Heart left ventricle (tissue), 16 donors: Measurements from ENCODE around the gene CNTN4. TPM values are rescaled to one million over a fixed set of nuclear protein-coding genes. Genes with fewer than 3 reads are reported as not detected.

Experiments used
- ATAC-seq, 4 donors: fragments of 200-7000 bp; cut with Tn5 transposase; one replicate each; pipeline ENCODE4 v1.9.1; 2020 to 2022; ENCODE audit warnings: moderate library complexity in 4 of 4, mild to moderate bottlenecking in 3 of 4, moderate number of reproducible peaks in 1 of 4
- DNase-seq, 5 donors: peaks; one replicate each; pipeline ENCODE4 v3.0.0-alpha.2; 2020
- H3K27ac ChIP-seq, 12 donors: fragments of 200-600 bp; sonication (generic) in 4 of 12; one replicate each; pipeline versions ENCODE4 v1.5.0 to v1.8.0; 2016 to 2022; ENCODE audit warnings: mild to moderate bottlenecking in 2 of 12
- H3K27me3 ChIP-seq, 9 donors: fragments of 200-600 bp; sonication (generic) in 2 of 9; one replicate each; pipeline versions ENCODE4 v1.5.1 to v1.8.0; 2016 to 2022; ENCODE audit warnings: mild to moderate bottlenecking in 3 of 9
- H3K36me3 ChIP-seq, 9 donors: fragments of 200-600 bp; sonication (generic) in 2 of 9; one replicate each; pipeline versions ENCODE4 v1.5.0 to v1.8.0; 2018 to 2022; ENCODE audit warnings: mild to moderate bottlenecking in 2 of 9
- H3K4me1 ChIP-seq, 12 donors: fragments of 200-600 bp; sonication (generic) in 4 of 12; one replicate each; pipeline versions ENCODE4 v1.5.0 to v1.8.0; 2016 to 2022; ENCODE audit warnings: mild to moderate bottlenecking in 3 of 12
- H3K4me3 ChIP-seq, 12 donors: fragments of 200-600 bp; sonication (generic) in 4 of 12; one replicate each; pipeline versions ENCODE4 v1.5.0 to v1.8.0; 2017 to 2022; ENCODE audit warnings: mild to moderate bottlenecking in 9 of 12, moderate library complexity in 4 of 12
- H3K9me3 ChIP-seq, 12 donors: fragments of 200-600 bp; sonication (generic) in 4 of 12; one replicate each; pipeline versions ENCODE4 v1.5.0 to v1.8.0; 2016 to 2022; ENCODE audit warnings: mild to moderate bottlenecking in 1 of 12
- POLR2A ChIP-seq, 2 donors: fragments of 450-650 bp; IDR thresholded peaks; one replicate each; pipeline ENCODE4 v1.6.1; 2017; ENCODE audit warnings: antibody characterized with exemption in 2 of 2, mild to moderate bottlenecking in 2 of 2, moderate library complexity in 2 of 2
- WGBS, 4 donors: extraction: QIAGEN DNeasy Blood & Tissue Kit in 2 of 4; methylation state at CpG; one replicate each; pipeline versions ENCODE4 v1.1.5 to v1.1.7; 2013 to 2018; 5-methylcytosine and 5-hydroxymethylcytosine counted together
- intact Hi-C, 10 donors: fragments of 100-400 bp; cut with DNase I; formaldehyde crosslinking; loops; one replicate each; pipeline versions ENCODE4 v1.11.1 to v1.14.2; 2022
- polyA plus RNA-seq, 2 donors: library from polyadenylated mRNA; stranded (reverse); fragments of 200-250 nt; gene quantifications; one replicate each; pipeline ENCODE4 v1.2.3, GENCODE V29; 2013
- total RNA-seq, 9 donors: library from RNA; depleted of rRNA in 2 of 9; stranded (reverse); fragments of >200 nt in 2 of 9; fragmentation: NEBNext Ultra II Directional in 3 of 9; extraction: Animal tissue kit (Norgen Biotek cat#: 25700) in 3 of 9; gene quantifications; one replicate each; pipeline versions ENCODE4 v1.1.0 to v1.2.4, GENCODE V29; 2016 to 2023
- TF ChIP-seq, protein P1 (sequence below), 12 donors: fragments of 200-600 bp; sonication (generic) in 4 of 12; IDR thresholded peaks; one replicate each; pipeline versions ENCODE4 v1.5.0 to v1.8.0; 2018 to 2022; ENCODE audit warnings: antibody characterized with exemption in 12 of 12, mild to moderate bottlenecking in 5 of 12
- donor health status: ischemic (EF 13 %, LVEDD 7.1; RV severe dilation, severe dysfunction).
- donor health status: healthy with polysubstance abuse.
- donor health status: DM: no; HTN: yes; CAD: no.
- donor health status: DM: no; HTN: no; CAD: no.
- donor health status: ischemic (EF 25% LVEDD 6.9; RV normal size, moderate dysfunction).
- donor health status: ischemic (EF 25% LVEDD 5.7; RV mildly dilated, moderate dysfunction).
- donor health status: healthy.
- donor health status: DM: yes; HTN: yes; CAD: no.
- donor health status: ischemic (EF 35%, LVEDD 5.7; RV mildly dilated, moderate dysfunction).
- donor health status: nonischemic (EF 11% LVEDD 7.7; RV severe dilation, severe dysfunction).
- donor health status: DM: yes; HTN: yes; CAD: no.
- donor health status: PGD.
- donor health status: ischemic (EF 29% LVEDD 5.4; RV normal size, mild dysfunction).
- donor health status: nonischemic (EF 23%, LVEDD 6.1; RV moderate dilation, normal function).

The CNTN4 gene
- total and polyA plus RNA-seq, 11 donors, result 0.30 to 6.7 (median 1.2) TPM

DNA sequence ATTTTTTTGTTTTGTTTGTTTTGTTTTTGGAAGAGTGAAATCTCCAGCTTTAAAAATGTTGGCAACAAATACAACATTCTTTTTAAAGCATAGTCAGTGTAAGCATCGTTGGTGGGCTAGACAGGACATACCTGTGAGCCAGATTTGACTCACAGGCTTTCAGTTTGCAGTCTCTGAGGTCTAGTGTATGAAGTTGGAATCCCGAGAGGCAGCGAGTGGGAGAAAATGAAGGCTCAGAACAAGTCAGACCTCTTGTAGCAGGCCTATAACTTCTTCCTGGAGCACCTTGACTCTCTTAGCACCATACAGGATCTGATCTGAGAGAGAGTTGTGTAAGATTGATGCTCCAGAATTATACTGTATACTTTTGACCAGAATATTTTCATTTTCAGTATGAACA, 60.2 kb downstream of the CNTN4 start:
- no peak overlapping the region for H3K4me3 ChIP-seq
- intact Hi-C loops, result no loop called here
- H3K36me3 ChIP-seq, result no peaks in the 10 kb centered on the region
- TF ChIP-seq, protein P1, sequence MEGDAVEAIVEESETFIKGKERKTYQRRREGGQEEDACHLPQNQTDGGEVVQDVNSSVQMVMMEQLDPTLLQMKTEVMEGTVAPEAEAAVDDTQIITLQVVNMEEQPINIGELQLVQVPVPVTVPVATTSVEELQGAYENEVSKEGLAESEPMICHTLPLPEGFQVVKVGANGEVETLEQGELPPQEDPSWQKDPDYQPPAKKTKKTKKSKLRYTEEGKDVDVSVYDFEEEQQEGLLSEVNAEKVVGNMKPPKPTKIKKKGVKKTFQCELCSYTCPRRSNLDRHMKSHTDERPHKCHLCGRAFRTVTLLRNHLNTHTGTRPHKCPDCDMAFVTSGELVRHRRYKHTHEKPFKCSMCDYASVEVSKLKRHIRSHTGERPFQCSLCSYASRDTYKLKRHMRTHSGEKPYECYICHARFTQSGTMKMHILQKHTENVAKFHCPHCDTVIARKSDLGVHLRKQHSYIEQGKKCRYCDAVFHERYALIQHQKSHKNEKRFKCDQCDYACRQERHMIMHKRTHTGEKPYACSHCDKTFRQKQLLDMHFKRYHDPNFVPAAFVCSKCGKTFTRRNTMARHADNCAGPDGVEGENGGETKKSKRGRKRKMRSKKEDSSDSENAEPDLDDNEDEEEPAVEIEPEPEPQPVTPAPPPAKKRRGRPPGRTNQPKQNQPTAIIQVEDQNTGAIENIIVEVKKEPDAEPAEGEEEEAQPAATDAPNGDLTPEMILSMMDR (IDR thresholded peaks at IDR 0.05), result no peak
- TF ChIP-seq POLR2A (IDR thresholded peaks at IDR 0.05), result no peak
- H3K9me3 ChIP-seq, result no peaks in the 10 kb centered on the region
- 64 to 68% (median 66%) methylated on average over 3 of the region's 3 CpGs for WGBS, 4 donors
- H3K27ac ChIP-seq, result no peak overlapping the region
- H3K4me1 ChIP-seq, result no peaks in the 10 kb centered on the region
- ATAC-seq (no peak), DNase-seq (no peak)
- H3K27me3 ChIP-seq, result peaks cover 0 to 5% (median 0%) of the 10 kb centered on the region in 9 donors

DNA sequence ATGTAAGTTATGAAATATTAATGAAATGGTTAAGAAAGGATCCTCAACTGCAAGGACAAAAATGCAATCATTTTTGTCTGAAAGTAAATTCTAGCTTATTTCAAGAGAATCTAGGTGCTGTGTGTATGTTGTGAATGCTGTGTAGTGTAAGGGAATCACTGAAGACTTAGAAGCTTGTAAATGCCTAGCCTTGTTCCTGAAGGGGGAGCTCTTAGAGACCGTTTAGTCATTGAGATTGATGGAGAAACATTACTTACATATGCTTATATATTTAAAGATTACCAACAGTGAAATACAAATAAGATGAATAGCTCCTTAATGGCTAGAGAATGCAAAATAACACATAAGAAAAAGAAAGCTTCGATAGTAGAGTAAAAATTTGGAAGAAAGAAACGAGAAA, 67.9 kb downstream of the CNTN4 start:
- intact Hi-C loops, result no loop called here

DNA sequence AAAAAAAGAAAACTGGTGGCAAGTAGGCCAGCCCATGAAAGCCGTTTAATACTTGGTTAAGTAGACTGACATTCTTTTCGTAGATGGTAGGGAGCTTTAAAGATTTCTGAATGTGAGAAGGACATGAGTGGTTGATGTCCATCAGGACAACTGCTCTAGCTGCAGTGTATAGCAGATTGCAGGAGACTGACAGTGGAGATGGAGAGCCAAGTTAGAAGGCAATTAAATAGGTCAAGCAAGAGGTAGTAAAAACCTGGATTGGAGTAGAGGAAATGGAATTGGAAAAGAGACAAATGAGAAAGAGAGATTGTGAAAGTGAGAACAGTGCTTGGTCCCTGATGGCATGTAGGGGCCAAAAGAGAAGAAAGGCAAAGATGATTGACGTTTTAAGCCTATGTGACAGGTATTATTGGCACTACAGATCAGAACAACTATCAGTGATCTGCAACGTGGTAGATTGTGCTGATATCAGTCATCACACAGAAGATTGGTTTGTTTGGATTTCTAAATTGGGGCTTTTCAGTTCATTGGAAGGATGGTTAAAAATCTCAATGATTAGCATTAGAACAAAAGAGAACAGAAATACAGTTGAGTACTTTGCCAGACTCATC, 74.0 kb downstream of the CNTN4 start:
- TF ChIP-seq, protein P1 (IDR thresholded peaks at IDR 0.05), result no peak
- TF ChIP-seq POLR2A (IDR thresholded peaks at IDR 0.05), result no peak
- no peaks in the 10 kb centered on the region for H3K27me3 ChIP-seq
- no peak overlapping the region for H3K4me3 ChIP-seq
- WGBS, 4 donors, result 67 to 81% (median 73%) methylated on average over 4 of the region's 4 CpGs
- DNase-seq (no peak), ATAC-seq (no peak)
- H3K9me3 ChIP-seq, result peaks cover 0 to 23% (median 2%) of the 10 kb centered on the region in 12 donors
- intact Hi-C loops, result no loop called here
- no peak overlapping the region for H3K27ac ChIP-seq
- H3K36me3 ChIP-seq, result no peaks in the 10 kb centered on the region
- no peaks in the 10 kb centered on the region for H3K4me1 ChIP-seq

More for the DNA sequence above, 67.9 kb downstream of the CNTN4 start:
- no peaks in the 10 kb centered on the region for H3K36me3 ChIP-seq
- DNase-seq (no peak), ATAC-seq (no peak)
- H3K27me3 ChIP-seq, result no peaks in the 10 kb centered on the region
- no peaks in the 10 kb centered on the region for H3K4me1 ChIP-seq
- H3K9me3 ChIP-seq, result peaks cover 0 to under 1% (median 0%) of the 10 kb centered on the region in 12 donors
- H3K27ac ChIP-seq, result no peak overlapping the region
- H3K4me3 ChIP-seq, result no peak overlapping the region
- WGBS, 4 donors, result 35 to 46% (median 39%) methylated on average over 3 of the region's 3 CpGs
- TF ChIP-seq, protein P1 (IDR thresholded peaks at IDR 0.05), result peak in 3 of 12 donors; percentile 7 to 14 (median 11)
- TF ChIP-seq POLR2A (IDR thresholded peaks at IDR 0.05), result no peak

DNA sequence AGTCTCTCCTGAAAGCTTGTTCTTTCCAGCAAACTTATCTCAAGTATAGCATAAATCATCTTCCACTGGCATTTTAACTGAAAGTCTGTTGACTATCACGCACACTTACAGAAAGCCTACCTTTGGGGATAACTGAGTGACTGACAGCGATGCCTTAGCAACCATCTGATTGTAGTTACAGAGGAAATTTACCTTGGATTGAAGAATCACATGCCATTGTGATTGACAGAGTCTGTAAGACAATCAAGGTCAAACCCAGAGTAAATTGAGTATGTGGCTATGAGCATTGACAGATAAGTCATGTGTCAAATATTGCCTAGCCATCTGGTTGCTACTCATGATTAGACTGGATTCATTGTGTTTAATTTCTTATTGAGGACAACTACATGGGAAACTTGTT, 82.0 kb downstream of the CNTN4 start:
- TF ChIP-seq, protein P1 (IDR thresholded peaks at IDR 0.05), result no peak
- TF ChIP-seq POLR2A (IDR thresholded peaks at IDR 0.05), result no peak

More for the DNA sequence above, 82.0 kb downstream of the CNTN4 start:
- intact Hi-C loops, result no loop called here
- 73 to 82% (median 78%) methylated on average over 2 of the region's 2 CpGs for WGBS, 4 donors
- no peak overlapping the region for H3K4me3 ChIP-seq
- DNase-seq (no peak), ATAC-seq (no peak)
- H3K36me3 ChIP-seq, result no peaks in the 10 kb centered on the region
- no peak overlapping the region for H3K27ac ChIP-seq
- H3K9me3 ChIP-seq, result no peaks in the 10 kb centered on the region
- H3K27me3 ChIP-seq, result no peaks in the 10 kb centered on the region
- H3K4me1 ChIP-seq, result no peaks in the 10 kb centered on the region
